HK-2 (cell line): ENCODE measurements around the gene MYB.

Source experiments
- DNase-seq: peaks from one replicate; pipeline ENCODE4 v3.0.0-alpha.2; 2018; ENCODE audit not compliant: unreplicated experiment

The MYB gene

DNA sequence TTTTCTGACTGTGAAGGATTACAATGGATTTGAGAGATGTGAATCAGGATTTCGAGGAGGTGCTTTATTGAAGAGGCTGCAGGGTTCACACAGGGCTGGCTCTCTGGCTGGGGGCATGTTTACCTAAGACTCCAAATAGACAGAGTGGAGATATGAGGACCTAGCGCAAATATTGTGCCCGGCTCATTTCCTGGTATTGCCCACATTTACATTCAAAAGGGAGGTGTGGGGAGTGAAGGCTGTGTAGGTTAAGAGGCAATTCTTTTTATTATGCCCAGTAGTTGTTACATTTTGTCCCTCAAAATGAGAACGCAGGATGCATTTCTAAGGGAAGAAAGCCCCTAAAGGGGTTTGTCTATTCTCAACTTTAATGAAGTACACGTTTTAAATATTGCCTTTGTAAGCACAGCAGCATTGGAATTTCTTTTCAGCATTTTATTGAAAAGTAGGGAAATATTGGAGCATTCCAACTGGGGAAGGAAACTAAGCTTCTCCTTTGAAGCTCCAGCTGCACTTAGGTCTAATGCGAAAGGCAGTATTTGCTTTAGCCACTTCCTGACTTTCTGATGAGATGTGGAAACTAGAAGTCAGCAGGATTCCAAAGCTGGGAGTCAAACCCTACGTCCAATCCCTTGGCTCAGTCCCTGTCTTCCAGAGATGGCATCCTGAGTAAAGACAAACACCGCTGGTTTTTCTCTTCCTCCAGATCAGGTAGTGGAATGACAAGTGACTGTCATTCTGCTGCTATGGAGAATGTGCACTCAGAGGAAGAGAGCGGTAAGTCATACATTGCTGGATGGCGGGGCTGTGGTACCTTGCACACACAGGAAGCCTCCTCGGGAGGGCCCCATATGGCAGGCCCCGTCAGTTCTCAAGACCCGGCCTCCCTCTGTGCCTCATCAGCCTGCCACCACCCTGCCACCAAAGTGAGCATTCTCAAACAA is 70.7 kb downstream of the MYB start:
- no peak for DNase-seq

DNA sequence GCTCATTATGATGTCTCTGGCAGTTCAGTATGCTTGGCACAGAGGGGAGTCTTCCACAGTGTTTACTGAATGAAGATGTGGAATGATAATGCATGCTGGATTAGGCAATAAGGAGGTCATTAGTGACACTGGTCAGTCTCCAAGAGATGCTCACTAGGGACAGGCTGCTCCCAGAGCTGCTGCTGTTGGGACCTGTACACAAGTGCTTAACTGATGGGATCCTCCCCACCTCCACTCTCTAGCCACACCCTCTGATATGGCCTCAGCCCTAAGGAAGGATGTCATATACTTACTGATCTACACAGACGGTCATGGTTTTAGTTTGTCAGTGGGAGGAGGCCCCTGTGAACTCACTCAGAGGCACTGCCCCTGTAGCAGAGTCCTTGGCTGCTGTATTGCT is 73.4 kb downstream of the MYB start:
- DNase-seq, result no peak

DNA sequence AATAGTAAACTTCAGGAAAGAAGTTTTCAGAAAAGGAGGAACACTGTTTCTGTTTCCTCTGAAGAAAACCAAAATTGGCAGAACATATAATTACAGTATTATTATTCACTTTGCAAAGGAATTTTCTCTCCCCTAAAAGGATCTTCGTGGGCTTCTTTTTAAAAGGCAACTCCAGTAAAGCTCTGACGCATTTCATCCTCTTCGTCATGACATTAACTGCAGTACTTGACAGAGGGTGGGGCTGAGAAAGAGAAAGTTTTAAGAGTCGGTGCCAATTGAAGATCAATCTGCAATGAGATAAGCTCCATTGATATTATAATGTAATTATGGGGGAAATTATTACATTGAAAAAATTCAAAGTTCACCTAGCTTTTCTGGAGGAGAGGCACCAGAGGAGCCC is 75.8 kb downstream of the MYB start:
- no peak for DNase-seq

DNA sequence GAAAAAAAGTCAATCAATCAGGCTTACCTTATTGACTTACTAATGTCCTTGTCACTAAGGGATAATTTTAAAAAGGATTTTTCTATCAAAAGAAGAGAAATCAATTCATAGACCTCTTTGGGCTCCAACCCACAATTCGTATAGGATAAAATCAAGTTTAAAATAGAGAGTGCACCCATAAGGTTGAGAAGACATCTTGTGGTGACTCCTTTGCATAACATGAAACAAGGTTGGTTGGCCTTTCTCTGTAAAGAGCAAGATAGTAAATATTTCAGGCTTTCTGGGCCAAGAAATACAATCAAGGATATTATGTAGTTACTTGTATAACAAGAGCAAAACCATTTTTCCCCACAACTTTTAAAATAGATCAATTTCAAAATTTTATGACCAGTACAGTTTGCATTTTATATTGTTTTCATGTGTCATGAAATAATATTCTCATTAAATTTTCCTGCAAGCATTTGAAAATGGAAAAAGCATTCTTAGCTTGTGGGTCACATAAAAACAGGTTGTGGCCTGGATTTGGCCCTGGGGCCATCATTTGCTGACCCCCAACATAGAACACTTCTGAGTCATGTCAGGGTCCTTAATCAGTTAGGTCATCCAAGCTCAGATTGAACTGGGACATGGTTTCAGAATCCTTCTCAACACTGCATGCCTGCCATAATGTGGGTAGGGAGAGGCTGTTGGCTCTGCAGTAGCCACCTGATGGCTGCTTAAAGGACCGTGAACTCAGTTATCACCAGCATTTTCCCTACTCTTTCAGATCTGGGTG is 76.7 kb downstream of the MYB start:
- no peak for DNase-seq

DNA sequence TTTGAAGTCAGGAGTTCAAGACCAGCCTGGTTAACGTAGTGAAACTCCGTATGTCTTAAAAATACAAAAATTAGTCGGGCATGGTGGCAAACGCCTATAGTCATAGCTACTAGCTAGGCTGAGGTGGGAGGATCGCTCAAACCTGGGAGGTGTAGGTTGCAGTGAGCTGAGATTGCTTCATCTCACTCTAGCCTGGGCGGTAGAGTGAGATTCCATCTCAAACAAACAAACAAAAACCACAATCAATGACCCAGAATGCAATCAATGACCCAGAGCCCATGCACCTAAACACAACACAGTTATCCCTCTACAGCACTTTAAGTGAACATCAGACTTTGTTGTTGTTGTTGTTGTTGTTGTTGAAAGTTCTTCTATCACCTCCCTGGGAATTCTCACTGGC is 77.9 kb downstream of the MYB start:
- no peak for DNase-seq

DNA sequence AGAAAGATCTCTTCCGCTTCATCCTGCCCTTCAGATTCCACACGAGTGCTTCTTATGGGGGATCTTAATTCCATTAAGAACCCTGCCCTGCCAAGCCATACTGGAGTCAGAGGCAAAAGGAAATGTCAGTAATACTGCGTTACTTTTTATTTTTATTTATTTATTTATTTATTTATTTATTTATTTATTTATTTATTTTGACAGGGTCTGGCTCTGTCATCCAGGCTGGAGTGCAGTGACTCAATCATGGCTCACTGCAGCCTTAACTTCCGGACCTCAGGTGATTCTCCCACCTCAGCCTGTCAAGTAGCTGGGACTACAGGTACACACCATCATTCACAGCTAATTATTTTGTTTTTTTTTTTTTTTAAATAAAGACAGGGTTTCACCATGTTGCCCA is 79.5 kb downstream of the MYB start:
- no peak for DNase-seq

DNA sequence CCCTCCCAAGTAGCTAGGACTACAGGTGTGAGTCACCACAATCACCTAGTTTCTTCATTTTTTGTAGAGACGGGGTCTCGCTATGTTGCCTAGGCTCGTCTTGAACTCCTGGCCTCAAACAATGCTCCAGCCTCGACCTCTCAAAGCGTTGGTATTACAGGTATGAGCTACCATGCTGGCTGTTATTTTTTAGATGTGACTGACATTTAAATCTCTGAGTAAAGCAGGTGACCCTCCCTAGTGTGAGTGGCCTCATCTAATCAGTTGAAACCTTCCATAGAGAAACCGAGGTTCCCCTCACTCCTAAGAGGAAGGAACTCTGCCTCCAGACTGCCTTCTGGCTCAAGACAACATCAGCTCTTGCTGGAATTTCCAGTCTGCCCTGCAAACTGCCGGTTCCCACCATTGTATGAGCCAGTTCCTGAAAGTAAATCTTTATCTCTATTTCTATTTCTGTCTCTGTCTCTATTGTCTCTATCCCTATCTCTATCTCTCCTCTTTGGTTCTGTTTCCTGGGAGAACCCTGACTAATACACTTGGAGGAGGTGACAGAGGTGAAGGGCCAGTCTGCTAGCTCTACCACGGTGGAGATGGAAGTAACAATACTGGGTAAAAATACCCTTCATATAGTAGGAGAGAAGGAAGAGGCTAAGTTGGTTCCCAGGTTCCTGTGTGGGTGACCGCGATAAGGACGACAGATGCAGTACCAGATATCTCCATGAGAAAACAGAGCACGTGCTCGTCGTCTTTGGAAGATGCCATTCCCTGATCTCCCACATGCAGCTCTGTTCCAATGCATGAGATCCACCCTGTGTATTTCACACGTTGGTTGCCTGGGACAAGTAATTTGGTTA is 81.0 kb downstream of the MYB start:
- no peak for DNase-seq

DNA sequence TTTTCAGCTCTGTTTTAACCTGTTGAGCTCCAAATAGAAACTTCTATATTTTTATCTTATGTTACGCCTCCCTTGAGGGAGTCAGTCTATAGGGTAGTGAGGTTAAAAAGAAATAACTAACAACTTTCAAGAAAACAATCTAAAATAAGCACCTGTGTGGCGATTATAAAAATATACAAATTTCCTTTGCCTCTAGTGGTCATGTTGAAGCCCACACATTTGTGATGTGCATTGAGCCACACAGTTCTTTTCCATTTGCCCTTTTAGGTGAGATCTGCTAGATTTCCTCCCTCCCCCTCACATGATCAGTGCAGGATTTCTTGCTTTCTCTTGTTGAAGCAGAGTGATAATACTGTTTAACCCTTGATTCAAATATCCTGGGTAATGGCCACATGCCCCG is 84.2 kb downstream of the MYB start:
- DNase-seq, result no peak

DNA sequence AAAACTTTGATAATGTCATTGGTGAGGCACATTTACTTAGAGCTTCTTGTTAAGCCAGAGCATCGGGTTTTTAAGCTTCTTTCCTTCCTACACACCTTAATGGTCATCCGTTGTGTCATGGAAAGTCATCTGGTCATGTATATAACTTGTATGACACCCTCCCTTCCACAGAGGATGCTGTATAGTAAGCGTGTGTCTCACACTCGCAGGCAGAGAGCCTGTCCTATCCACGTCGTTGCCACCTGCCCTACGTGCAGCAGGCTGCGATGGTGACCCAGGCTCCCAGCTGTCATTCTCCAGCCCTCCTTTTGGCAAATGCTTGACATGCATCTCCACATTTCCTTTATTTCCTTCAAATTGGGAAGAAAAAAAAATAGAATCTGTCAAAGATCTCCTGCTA is 85.6 kb downstream of the MYB start:
- DNase-seq, result no peak

DNA sequence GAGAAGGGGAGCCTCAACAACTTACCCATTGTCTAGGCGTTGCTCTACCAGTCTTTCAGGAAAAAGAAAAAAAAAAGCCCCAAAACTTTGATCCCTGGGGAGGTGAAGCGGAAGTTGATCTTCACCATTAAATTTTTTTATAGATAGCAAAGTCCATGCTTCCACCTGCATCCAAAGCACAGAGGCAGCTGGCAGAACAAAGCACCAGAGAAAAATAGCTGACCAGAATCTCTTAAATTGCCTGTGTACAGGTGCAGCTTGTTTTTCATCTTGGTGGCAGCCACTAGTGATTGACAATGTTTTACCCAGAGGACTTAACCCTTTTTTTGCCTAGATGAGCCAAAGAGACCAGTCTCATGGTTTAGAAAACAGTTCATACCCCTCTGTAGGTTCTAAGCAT is 86.0 kb downstream of the MYB start:
- DNase-seq, result no peak

DNA sequence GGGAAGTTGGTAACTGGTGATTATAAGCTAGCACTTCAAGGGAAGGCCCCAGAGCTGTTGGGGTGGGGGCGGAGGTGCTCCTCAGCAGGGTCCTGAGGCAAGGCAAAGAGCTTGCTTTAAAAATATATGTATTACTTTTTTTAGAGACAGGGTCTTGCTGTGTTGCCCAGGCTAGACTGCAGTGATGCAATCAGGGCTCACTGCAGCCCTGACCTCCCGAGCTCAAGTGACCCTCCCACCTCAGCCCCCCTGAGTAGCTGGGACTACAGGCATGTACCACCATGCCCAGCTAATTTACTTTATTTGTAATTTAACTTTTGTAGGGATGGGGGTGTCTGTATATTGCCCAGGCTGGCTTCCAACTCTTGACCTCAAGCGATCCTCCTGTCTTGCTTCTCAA is 87.2 kb downstream of the MYB start:
- no peak for DNase-seq

DNA sequence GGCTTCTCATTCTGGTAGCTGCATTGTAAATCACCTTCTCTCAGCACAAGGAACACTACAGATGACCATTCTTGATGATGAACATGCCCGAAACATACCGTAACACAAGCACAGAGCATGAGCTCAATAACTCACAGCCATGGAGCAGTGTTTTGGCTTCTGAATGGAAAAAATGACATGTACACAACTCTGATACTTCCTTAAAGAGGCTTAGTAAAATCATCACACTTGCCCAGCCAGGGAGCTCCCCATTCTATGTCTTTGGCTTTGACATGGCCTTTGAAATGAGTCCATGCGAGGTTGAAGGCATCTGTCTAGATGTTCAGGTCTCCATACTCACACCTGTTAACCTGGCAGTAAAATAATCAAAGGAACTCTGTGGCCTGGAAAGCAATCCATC is 87.6 kb downstream of the MYB start:
- no peak for DNase-seq
